Nephron progenitor cell (in vitro differentiated cells): Measurements from ENCODE around the gene DBH.

Experiments
- DNase-seq: peaks from one replicate; pipeline ENCODE4 v3.0.0; 2021
- H3K27ac Mint-ChIP-seq: 2 replicates; pipeline ENCODE4 v1.8.0; 2021; ENCODE audit warnings: mild to moderate bottlenecking, moderate library complexity, mixed read lengths
- H3K27me3 Mint-ChIP-seq: 2 replicates; pipeline ENCODE4 v1.8.0; 2021; ENCODE audit warnings: mild to moderate bottlenecking, low read depth, mixed read lengths; ENCODE audit not compliant: poor library complexity
- H3K36me3 Mint-ChIP-seq: 2 replicates; pipeline ENCODE4 v1.8.0; 2021; ENCODE audit warnings: low read depth, mixed read lengths
- H3K4me1 Mint-ChIP-seq: 2 replicates; pipeline ENCODE4 v1.8.0; 2021; ENCODE audit warnings: mixed read lengths
- H3K4me3 Mint-ChIP-seq: 2 replicates; pipeline ENCODE4 v1.8.0; 2021; ENCODE audit warnings: mild to moderate bottlenecking, moderate library complexity, mixed read lengths
- H3K9me3 Mint-ChIP-seq: 2 replicates; pipeline ENCODE4 v1.8.0; 2021; ENCODE audit warnings: mild to moderate bottlenecking, moderate library complexity, mixed read lengths
- CTCF ChIP-seq: fragments of 200-600 bp; sonication (generic); IDR thresholded peaks from 2 replicates; pipeline ENCODE4 v1.5.0; 2021; ENCODE audit warnings: antibody characterized with exemption

The DBH gene

GRCh38 chr9:133605856-133606707 lies 30.1 kb upstream of the DBH start:
- no peaks in the 10 kb centered on the region for H3K9me3 Mint-ChIP-seq
- no peak overlapping the region for H3K27ac Mint-ChIP-seq
- peaks cover 55% of the 10 kb centered on the region for H3K27me3 Mint-ChIP-seq
- TF ChIP-seq CTCF, result no peak
- H3K4me1 Mint-ChIP-seq, result peaks cover 17% of the 10 kb centered on the region
- H3K36me3 Mint-ChIP-seq, result no peaks in the 10 kb centered on the region
- no peak overlapping the region for H3K4me3 Mint-ChIP-seq
- DNase-seq, result no peak

GRCh38 chr9:133606708-133607025 lies 29.5 kb upstream of the DBH start:
- H3K27ac Mint-ChIP-seq, result no peak overlapping the region
- peaks cover 12% of the 10 kb centered on the region for H3K4me1 Mint-ChIP-seq
- DNase-seq, result no peak
- TF ChIP-seq CTCF, result no peak
- peaks cover 61% of the 10 kb centered on the region for H3K27me3 Mint-ChIP-seq
- H3K9me3 Mint-ChIP-seq, result no peaks in the 10 kb centered on the region
- H3K4me3 Mint-ChIP-seq, result no peak overlapping the region
- no peaks in the 10 kb centered on the region for H3K36me3 Mint-ChIP-seq

GRCh38 chr9:133607381-133607780 lies 28.8 kb upstream of the DBH start:
- H3K4me3 Mint-ChIP-seq, result no peak overlapping the region
- no peak for DNase-seq
- peaks cover 68% of the 10 kb centered on the region for H3K27me3 Mint-ChIP-seq
- peaks cover 8% of the 10 kb centered on the region for H3K4me1 Mint-ChIP-seq
- no peaks in the 10 kb centered on the region for H3K9me3 Mint-ChIP-seq
- no peak for TF ChIP-seq CTCF
- no peak overlapping the region for H3K27ac Mint-ChIP-seq
- no peaks in the 10 kb centered on the region for H3K36me3 Mint-ChIP-seq

- no peak overlapping the region for H3K4me3 Mint-ChIP-seq
- TF ChIP-seq CTCF, result no peak
- no peak overlapping the region for H3K27ac Mint-ChIP-seq
- H3K4me1 Mint-ChIP-seq, result peaks cover 4% of the 10 kb centered on the region
- no peak for DNase-seq
- peaks cover 71% of the 10 kb centered on the region for H3K27me3 Mint-ChIP-seq
- no peaks in the 10 kb centered on the region for H3K9me3 Mint-ChIP-seq
- no peaks in the 10 kb centered on the region for H3K36me3 Mint-ChIP-seq
These were observed 28.2 kb upstream of the DBH start for GRCh38 chr9:133607976-133608375.

- DNase-seq, result no peak
- H3K27ac Mint-ChIP-seq, result no peak overlapping the region
- no peak for TF ChIP-seq CTCF
- H3K27me3 Mint-ChIP-seq, result peaks cover 75% of the 10 kb centered on the region
- no peaks in the 10 kb centered on the region for H3K9me3 Mint-ChIP-seq
- no peak overlapping the region for H3K4me3 Mint-ChIP-seq
- H3K36me3 Mint-ChIP-seq, result no peaks in the 10 kb centered on the region
- peaks cover 4% of the 10 kb centered on the region for H3K4me1 Mint-ChIP-seq
These were observed 27.8 kb upstream of the DBH start for GRCh38 chr9:133608382-133608781.

- no peaks in the 10 kb centered on the region for H3K9me3 Mint-ChIP-seq
- H3K27ac Mint-ChIP-seq, result no peak overlapping the region
- H3K4me3 Mint-ChIP-seq, result no peak overlapping the region
- no peak for TF ChIP-seq CTCF
- no peaks in the 10 kb centered on the region for H3K36me3 Mint-ChIP-seq
- H3K4me1 Mint-ChIP-seq, result peaks cover 4% of the 10 kb centered on the region
- peaks cover 79% of the 10 kb centered on the region for H3K27me3 Mint-ChIP-seq
- DNase-seq, result no peak
These were observed 27.3 kb upstream of the DBH start for GRCh38 chr9:133608889-133609288.
